Activated CD4-positive, alpha-beta T cell treated with anti-CD3 and anti-CD28 coated beads, Interleukin-2, amount 50 U/mL, for 16 hours (primary cell): ENCODE results near the gene DDX18.

Experiments used
- DNase-seq: peaks from one replicate; pipeline ENCODE4 v3.0.0-alpha.2; 2020

Gene DDX18

GRCh38 chr2:117835990-117836760 is 21.7 kb downstream of the DDX18 start:
- DNase-seq, result peak; percentile 60

DNA sequence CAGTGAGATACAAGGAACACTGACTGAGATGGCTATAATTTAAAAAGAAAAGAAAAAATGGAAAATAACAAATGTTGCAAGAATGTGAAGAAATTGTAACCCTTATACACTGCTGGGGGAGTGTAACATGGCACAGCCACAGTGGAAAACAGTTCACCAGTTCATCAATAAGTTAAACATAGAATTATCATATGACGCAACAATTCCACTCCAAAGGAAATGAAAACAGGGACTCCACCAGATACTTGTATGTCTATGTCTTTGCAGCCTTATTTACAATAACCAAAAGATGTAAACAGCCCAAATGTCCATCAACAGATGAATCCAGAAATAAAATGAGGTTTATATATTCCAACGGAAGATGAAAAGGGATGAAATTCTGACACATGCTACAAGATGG is 30.8 kb downstream of the DDX18 start:
- no peak for DNase-seq

DNA sequence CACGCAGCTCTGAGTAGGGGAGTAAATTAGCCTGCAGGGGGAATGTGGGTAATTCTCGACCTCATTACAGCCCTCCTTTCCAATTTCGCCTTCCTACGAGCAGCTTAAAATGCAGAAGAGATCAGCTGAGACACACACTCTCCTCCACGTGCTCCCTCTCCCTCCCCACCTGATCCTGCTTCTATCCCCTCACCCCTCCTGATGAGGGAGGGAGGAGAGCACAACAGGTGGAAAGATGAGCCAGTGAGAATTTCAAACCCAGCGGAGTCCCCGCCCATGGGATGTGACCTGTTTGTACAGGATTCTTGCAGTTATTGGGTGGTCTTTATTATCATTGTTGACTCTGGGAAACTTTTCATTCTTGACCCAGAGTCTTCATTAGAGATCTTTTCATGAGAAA is 35.5 kb downstream of the DDX18 start:
- DNase-seq, result no peak

- DNase-seq, result no peak
Observed at GRCh38 chr2:117850461-117850860, 36.0 kb downstream of the DDX18 start.

- DNase-seq, result no peak
Observed at GRCh38 chr2:117851969-117852368, 37.5 kb downstream of the DDX18 start.

DNA sequence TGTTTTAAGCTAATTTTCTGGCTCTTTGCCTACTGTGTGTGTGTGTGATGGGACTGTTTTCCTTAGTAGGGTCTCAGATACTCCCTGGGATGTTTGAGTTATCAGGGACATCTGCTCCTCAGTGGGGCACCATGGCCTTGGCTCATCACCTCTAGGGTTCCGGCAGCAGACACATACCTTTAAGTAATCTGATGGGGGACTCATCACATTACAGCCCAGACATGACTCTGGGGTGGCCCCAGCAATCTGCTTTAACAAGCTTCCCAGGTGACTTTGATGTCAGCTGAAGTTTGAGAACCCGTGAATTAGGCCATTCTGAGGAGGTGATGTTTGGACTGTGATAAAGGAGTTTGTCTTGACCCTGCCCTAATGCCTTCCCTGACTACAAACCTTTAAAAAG is 38.8 kb downstream of the DDX18 start:
- DNase-seq, result no peak

- DNase-seq, result no peak
Observed at GRCh38 chr2:117853873-117854272, 39.4 kb downstream of the DDX18 start.

GRCh38 chr2:117854610-117855009 is 40.1 kb downstream of the DDX18 start:
- DNase-seq, result no peak

- DNase-seq, result no peak
Observed at GRCh38 chr2:117855886-117856285, 41.4 kb downstream of the DDX18 start.

DNA sequence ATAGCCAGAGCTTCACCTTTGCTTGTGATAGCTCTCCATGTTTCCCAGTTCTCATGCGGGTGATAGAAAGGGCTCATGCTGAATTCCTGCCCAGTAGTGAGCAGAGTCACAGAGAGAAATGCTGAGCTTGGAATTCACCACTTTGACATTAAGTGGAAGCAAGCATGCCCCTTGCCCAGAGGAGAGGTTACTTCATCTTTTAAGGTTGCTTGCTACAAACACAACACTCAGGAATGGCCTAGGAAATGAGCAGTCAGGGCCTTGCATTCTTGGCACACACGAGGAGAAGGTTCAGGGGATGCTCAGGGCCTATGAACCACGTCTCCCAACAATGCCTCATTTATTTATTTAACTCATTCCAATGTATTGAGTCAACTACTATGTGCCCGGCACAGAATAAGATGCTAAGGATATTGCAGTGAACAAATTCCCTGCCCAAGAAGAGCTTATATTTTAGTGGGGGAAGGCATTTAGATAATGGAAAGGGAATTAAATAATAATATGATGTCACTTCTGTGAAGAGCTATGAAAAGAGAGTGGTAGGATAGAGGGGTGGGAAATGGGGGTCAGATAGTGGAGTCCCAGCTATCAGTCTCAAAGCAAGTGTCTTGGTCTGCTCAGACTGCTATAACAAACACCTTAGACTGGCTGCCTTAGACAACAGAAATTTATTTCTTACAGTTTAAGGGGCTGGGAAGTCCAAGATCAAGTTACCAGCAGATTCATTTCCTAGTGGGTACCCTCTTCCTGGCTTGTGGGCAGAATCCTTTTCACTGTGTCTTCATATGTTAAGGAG is 42.1 kb downstream of the DDX18 start:
- no peak for DNase-seq

GRCh38 chr2:117858336-117858735 is 43.8 kb downstream of the DDX18 start:
- DNase-seq, result no peak

GRCh38 chr2:117858892-117859531 is 44.5 kb downstream of the DDX18 start:
- no peak for DNase-seq

- no peak for DNase-seq
Observed at GRCh38 chr2:117859532-117859911, 45.0 kb downstream of the DDX18 start.

DNA sequence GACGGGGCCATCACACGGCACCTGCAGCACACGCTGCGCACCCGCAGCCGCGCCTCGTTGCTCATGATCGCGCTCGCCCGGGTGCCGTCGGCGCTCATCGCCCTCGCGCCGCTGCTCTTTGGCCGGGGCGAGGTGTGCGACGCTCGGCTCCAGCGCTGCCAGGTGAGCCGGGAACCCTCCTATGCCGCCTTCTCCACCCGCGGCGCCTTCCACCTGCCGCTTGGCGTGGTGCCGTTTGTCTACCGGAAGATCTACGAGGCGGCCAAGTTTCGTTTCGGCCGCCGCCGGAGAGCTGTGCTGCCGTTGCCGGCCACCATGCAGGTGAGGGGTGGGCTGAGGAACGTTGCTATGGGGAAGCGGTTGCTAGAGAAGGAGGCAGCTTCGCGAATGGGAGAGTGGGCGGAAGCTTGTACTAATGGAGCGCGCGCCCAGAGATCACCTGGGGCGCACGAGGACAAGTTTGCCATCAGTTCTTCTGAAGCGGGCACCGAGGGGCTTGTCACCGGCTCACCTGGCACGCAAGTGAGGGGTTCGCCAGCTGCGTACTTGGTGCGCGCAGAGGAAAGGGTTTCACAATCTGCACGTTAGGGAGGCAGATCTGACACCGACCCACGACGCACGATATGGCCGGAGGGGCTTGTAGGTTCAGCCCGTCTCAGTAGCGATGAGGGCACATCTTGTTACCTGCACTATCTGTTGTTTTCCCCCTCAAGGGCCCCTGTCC is 45.6 kb downstream of the DDX18 start:
- no peak for DNase-seq

- DNase-seq, result no peak
Observed at GRCh38 chr2:117862459-117862858, 48.0 kb downstream of the DDX18 start.

DNA sequence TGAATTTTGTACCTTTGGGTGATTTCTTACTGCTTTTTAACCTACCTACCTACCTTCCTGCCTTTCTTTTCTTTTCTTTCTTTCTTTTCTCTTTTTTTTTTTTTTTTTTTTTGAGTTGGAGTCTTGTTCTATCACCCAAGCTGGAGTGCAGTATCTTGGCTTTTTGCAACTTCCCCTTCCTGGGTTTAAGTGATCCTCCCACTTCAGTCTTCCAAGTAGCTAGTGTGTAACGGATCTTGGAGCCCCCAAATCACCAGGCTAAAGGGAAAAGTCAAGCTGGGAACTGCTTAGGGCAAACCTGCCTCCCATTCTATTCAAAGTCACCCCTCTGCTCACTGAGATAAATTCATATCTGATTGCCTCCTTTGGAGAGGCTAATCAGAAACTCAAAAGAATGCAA is 61.3 kb downstream of the DDX18 start:
- no peak for DNase-seq

DNA sequence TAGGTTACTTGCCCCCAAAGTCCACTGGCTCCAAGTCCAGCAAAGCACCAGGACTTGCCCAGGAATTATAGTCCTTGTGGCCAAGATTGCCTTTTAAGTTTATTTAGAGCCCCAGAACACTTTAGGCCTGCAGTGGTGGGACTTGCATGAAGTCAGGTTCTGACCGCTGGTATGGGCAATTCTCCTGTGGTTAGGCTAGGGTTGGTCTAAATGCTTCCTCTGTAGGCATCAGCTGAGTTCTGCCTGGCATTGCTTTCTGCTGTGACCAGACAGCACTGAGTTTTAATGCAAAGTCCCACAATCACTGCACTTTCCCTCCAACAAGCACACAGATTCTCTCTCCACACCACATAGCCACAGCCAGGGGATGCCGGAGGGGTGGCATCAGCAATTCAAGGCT is 64.5 kb downstream of the DDX18 start:
- no peak for DNase-seq
